A549 treated with AZD9567 at 1 μM for 4 hours (cell line): ENCODE results near the gene OR2T2. TPM values are rescaled to one million over a fixed set of nuclear protein-coding genes. Genes with fewer than 3 reads are reported as not detected.

Source experiments
- total RNA-seq: library from RNA; stranded (reverse); fragments of 200-300 nt; extraction: Qiagen RNA extraction; gene quantifications from 5 replicates; pipeline ENCODE4 v1.2.3, GENCODE V29; 2022; ENCODE audit not compliant: insufficient read depth

Gene OR2T2
- total RNA-seq: not detected in 5 replicates

GRCh38 chr1:248445399-248445798 lies at the start of gene OR2T2:
Gene OR2T2, plus strand, starts transcription at chr1:248445637. Its CDS starts 7,161 bp downstream, at chr1:248452798.

GRCh38 chr1:248402748-248403147 lies 42.7 kb upstream of the OR2T2 start, which contains the start of gene OR2T1:
Gene OR2T1, plus strand, starts transcription at chr1:248403048. Its CDS starts 3,100 bp downstream, at chr1:248406148.

GRCh38 chr1:248473051-248473450 lies 27.6 kb downstream of the OR2T2 start, which contains the start of gene OR2T3:
Gene OR2T3, plus strand, starts transcription at chr1:248473351. Its CDS starts 0 bp downstream, at chr1:248473351.

GRCh38 chr1:248488289-248488688 lies 42.9 kb downstream of the OR2T2 start, which contains the start of gene OR2T5:
Gene OR2T5, plus strand, starts transcription at chr1:248488589. Its CDS starts 0 bp downstream, at chr1:248488589.

Other genes with a start within 250 kb of the OR2T2 start
- not detected in 5 replicates for gene OR2M3, start 248.4 kb upstream of the OR2T2 start, total RNA-seq
- not detected in 5 replicates for gene OR2M4, start 214.2 kb upstream of the OR2T2 start, total RNA-seq
- gene OR2T33, start 167.7 kb upstream of the OR2T2 start, total RNA-seq: not detected in 5 replicates
- not detected in 5 replicates for gene OR2T12, start 142.2 kb upstream of the OR2T2 start, total RNA-seq
- not detected in 5 replicates for gene OR2M7, start 121.1 kb upstream of the OR2T2 start, total RNA-seq
- not detected in 5 replicates for gene OR14C36, start 96.9 kb upstream of the OR2T2 start, total RNA-seq
- gene OR2T4, start 84.0 kb upstream of the OR2T2 start, total RNA-seq: not detected in 5 replicates
- gene OR2T6, start 69.9 kb upstream of the OR2T2 start, total RNA-seq: not detected in 5 replicates
- not detected in 5 replicates for gene OR2T1, start 42.6 kb upstream of the OR2T2 start, total RNA-seq
- gene OR2T3, start 27.7 kb downstream of the OR2T2 start, total RNA-seq: not detected in 5 replicates
- not detected in 5 replicates for gene OR2T5, start 43.0 kb downstream of the OR2T2 start, total RNA-seq
- not detected in 5 replicates for gene OR2G6, start 62.4 kb downstream of the OR2T2 start, total RNA-seq
- not detected in 5 replicates for gene OR2T29, start 117.1 kb downstream of the OR2T2 start, total RNA-seq
- gene OR2T34, start 129.1 kb downstream of the OR2T2 start, total RNA-seq: not detected in 5 replicates
- not detected in 5 replicates for gene OR2T10, start 152.1 kb downstream of the OR2T2 start, total RNA-seq
- gene OR2T11, start 189.5 kb downstream of the OR2T2 start, total RNA-seq: not detected in 5 replicates
- not detected in 5 replicates for gene OR2T35, start 199.6 kb downstream of the OR2T2 start, total RNA-seq
- gene OR2T27, start 209.9 kb downstream of the OR2T2 start, total RNA-seq: not detected in 5 replicates